ENCODE results near the gene LMOD2.

GRCh38 chr7:123641901-123642300 is 13.8 kb upstream of the LMOD2 start:
- TF ChIP-seq POLR2A (IDR thresholded peaks at IDR 0.05) (no peak), POLR2AphosphoS5 (IDR thresholded peaks at IDR 0.05) (no peak)
- TF ChIP-seq, protein P1, sequence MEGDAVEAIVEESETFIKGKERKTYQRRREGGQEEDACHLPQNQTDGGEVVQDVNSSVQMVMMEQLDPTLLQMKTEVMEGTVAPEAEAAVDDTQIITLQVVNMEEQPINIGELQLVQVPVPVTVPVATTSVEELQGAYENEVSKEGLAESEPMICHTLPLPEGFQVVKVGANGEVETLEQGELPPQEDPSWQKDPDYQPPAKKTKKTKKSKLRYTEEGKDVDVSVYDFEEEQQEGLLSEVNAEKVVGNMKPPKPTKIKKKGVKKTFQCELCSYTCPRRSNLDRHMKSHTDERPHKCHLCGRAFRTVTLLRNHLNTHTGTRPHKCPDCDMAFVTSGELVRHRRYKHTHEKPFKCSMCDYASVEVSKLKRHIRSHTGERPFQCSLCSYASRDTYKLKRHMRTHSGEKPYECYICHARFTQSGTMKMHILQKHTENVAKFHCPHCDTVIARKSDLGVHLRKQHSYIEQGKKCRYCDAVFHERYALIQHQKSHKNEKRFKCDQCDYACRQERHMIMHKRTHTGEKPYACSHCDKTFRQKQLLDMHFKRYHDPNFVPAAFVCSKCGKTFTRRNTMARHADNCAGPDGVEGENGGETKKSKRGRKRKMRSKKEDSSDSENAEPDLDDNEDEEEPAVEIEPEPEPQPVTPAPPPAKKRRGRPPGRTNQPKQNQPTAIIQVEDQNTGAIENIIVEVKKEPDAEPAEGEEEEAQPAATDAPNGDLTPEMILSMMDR (IDR thresholded peaks at IDR 0.05): no peak
